ENCODE data around the gene FBXL22. TPM values are rescaled to one million over a fixed set of nuclear protein-coding genes. Genes with fewer than 3 reads are reported as not detected.

FBXL22 gene
- total and polyA plus RNA-seq, 12 donors = 0.22 to 5.9 (median 0.78) TPM; not detected in 1

GRCh38 chr15:63605816-63606215, 8.6 kb downstream of the FBXL22 start:
- Histone ChIP-seq H3K27ac (no peak overlapping the region), H3K4me3 (no peak overlapping the region), H3K4me1 (replicated peaks in 1 of 2) (peaks cover 5 to 15% of the 10 kb centered on the region in 2 donors), H3K36me3 (replicated peaks in 1 of 2) (peaks cover 0 to 27% of the 10 kb centered on the region in 2 donors), H3K27me3 (no peaks in the 10 kb centered on the region), H3K9me3 (replicated peaks in 1 of 3) (no peaks in the 10 kb centered on the region)
- no peak for DNase-seq
- intact Hi-C loops (cut with DNase I) = no loop called here
- TF ChIP-seq POLR2A (IDR thresholded peaks at IDR 0.05) (no peak), CTCF (IDR thresholded peaks at IDR 0.05) (no peak)
- WGBS, 4 donors = 52 to 60% (median 58%) methylated on average over 6 to 7 of the region's 7 CpGs; no CpG with 5 or more reads in 1 of the 4 donors

GRCh38 chr15:63606308-63606707, 9.1 kb downstream of the FBXL22 start:
- DNase-seq = no peak
- Histone ChIP-seq H3K27ac (no peak overlapping the region), H3K27me3 (no peaks in the 10 kb centered on the region), H3K36me3 (replicated peaks in 1 of 2) (peaks cover 0 to 28% of the 10 kb centered on the region in 2 donors), H3K4me1 (replicated peaks in 1 of 2) (peaks cover 5 to 20% of the 10 kb centered on the region in 2 donors), H3K4me3 (no peak overlapping the region), H3K9me3 (replicated peaks in 1 of 3) (no peaks in the 10 kb centered on the region)
- intact Hi-C loops (cut with DNase I) = no loop called here
- TF ChIP-seq CTCF (IDR thresholded peaks at IDR 0.05) = no peak
- TF ChIP-seq POLR2A (IDR thresholded peaks at IDR 0.05) = no peak
- 68 to 73% (median 70%) methylated on average over 2 of the region's 2 CpGs for WGBS, 4 donors

GRCh38 chr15:63608989-63609388, 11.8 kb downstream of the FBXL22 start:
- no peaks in the 10 kb centered on the region for H3K9me3 ChIP-seq (replicated peaks in 1 of 3)
- no peak for TF ChIP-seq CTCF (IDR thresholded peaks at IDR 0.05)
- no peak for TF ChIP-seq POLR2A (IDR thresholded peaks at IDR 0.05)
- H3K4me1 ChIP-seq (replicated peaks in 1 of 2) = peaks cover 0 to 16% of the 10 kb centered on the region in 2 donors
- 92 to 94% (median 94%) methylated on average over 15 of the region's 15 CpGs for WGBS, 4 donors
- DNase-seq = peak in 1 of 7 donors; percentile 56
- H3K36me3 ChIP-seq (replicated peaks in 1 of 2) = peaks cover 0 to 42% of the 10 kb centered on the region in 2 donors
- H3K4me3 ChIP-seq = no peak overlapping the region
- intact Hi-C loops (cut with DNase I) = no loop called here
- H3K27ac ChIP-seq = no peak overlapping the region
- no peaks in the 10 kb centered on the region for H3K27me3 ChIP-seq

- peaks cover 0 to 16% of the 10 kb centered on the region in 2 donors for H3K4me1 ChIP-seq (replicated peaks in 1 of 2)
- no peaks in the 10 kb centered on the region for H3K9me3 ChIP-seq (replicated peaks in 1 of 3)
- no peak for TF ChIP-seq CTCF (IDR thresholded peaks at IDR 0.05)
- TF ChIP-seq POLR2A (IDR thresholded peaks at IDR 0.05) = no peak
- WGBS, 4 donors = 76 to 84% (median 77%) methylated on average over 6 of the region's 6 CpGs
- peak overlapping the region in 2 of 5 donors; percentile 29 to 79 for H3K27ac ChIP-seq
- peaks cover 0 to 47% of the 10 kb centered on the region in 2 donors for H3K36me3 ChIP-seq (replicated peaks in 1 of 2)
- intact Hi-C loops (cut with DNase I) = no loop called here
- H3K4me3 ChIP-seq = no peak overlapping the region
- no peaks in the 10 kb centered on the region for H3K27me3 ChIP-seq
- DNase-seq = no peak
These were observed 12.3 kb downstream of the FBXL22 start for GRCh38 chr15:63609448-63609847.

All from adrenal gland (tissue), 12 donors.